Hematopoietic multipotent progenitor cell (in vitro differentiated cells): ENCODE measurements around the gene PCDHB13. TPM values are rescaled to one million over a fixed set of nuclear protein-coding genes. Genes with fewer than 3 reads are reported as not detected.
"Not testable (repeated sequence)": the region's sequence is repeated elsewhere in the genome, so short reads cannot be mapped to it uniquely, and the experiment has no call there.

ENCODE experiments used
- DNase-seq, 3 donors: peaks; one replicate each; pipeline ENCODE4 v3.0.0-alpha.2; 2011 to 2015; ENCODE audit warnings: low read depth in 2 of 3, low spot score in 2 of 3
- total RNA-seq: library from RNA; depleted of rRNA; stranded (reverse); fragments of >200 nt; gene quantifications from one replicate; pipeline ENCODE4 v1.2.3, GENCODE V29; 2012

Gene PCDHB13
- under 0.01 TPM for total RNA-seq

DNA sequence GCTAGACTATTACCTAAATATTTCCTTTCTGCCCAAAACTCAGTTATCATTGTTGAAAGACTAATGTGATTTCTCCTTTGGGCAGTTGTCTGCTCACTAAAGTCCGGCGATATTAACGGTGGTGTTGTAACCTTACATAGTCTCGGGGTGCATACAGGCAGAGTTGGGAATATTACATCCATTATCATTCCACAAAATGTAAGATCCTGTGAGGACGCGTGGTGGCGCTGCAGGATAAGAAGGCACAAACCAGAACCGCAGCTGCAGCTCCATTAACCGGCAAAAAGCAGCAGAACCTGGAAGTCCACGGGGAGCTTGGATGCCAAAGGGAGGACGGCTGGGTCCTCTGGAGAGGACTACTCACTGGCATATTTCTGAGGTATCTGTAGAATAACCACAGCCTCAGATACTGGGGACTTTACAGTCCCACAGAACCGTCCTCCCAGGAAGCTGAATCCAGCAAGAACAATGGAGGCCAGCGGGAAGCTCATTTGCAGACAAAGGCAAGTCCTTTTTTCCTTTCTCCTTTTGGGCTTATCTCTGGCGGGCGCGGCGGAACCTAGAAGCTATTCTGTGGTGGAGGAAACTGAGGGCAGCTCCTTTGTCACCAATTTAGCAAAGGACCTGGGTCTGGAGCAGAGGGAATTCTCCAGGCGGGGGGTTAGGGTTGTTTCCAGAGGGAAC lies at the start of gene PCDHB13:
Gene PCDHB13, plus strand, starts transcription at position 264 of the 684 bp plus-strand sequence. Its CDS starts 205 bp downstream, at position 469.
- DNase-seq, result peak in 1 of 3 donors; percentile 17

GRCh38 chr5:141172381-141173204 lies 41.1 kb upstream of the PCDHB13 start, which contains the start of gene PCDHB7:
Gene PCDHB7, plus strand, starts transcription at chr5:141172644. Its CDS starts 192 bp downstream, at chr5:141172836.
- DNase-seq, result peak in 1 of 3 donors; percentile 39

GRCh38 chr5:141174291-141175104 lies 39.2 kb upstream of the PCDHB13 start:
- not testable (repeated sequence) for DNase-seq

DNA sequence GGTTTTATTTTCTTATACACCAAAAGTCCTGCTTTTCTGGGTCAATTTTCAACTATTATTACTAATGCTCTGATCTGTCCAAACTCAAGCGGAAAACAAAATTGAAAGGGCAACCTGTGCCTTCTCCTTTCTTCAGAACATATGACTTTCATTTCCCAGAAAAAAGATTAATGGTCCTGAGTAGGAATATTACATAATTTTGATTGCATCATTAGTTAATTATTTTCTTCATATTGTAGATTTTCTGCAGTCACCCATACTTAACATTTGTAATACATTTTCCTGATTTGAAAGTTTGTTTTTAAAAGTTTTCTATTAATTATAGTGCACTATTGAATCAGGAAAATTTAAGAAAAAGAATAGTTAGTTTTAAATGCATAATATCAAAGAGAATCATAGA lies 37.8 kb upstream of the PCDHB13 start:
- no peak for DNase-seq

DNA sequence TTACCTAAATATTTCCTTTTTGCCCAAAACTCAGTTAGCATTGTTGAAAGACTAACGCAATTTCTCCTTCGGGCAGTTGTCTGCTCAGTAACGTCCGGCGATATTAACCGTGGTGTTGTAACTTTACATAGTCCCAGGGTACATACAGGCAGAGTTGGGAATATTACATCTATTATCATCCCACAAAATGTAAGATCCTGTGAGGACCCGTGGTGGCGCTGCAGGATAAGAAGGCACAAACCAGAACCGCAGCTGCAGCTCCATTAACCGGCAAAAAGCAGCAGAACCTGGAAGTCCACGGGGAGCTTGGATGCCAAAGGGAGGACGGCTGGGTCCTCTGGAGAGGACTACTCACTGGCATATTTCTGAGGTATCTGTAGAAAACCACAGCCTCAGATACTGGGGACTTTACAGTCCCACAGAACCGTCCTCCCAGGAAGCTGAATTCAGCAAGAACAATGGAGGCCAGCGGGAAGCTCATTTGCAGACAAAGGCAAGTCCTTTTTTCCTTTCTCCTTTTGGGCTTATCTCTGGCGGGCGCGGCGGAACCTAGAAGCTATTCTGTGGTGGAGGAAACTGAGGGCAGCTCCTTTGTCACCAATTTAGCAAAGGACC lies 36.0 kb upstream of the PCDHB13 start, which contains the start of gene PCDHB8:
Gene PCDHB8, plus strand, starts transcription at position 214 of the 615 bp plus-strand sequence. Its CDS starts 245 bp downstream, at position 459.
- DNase-seq, result not testable (repeated sequence)

GRCh38 chr5:141179371-141179770 lies 34.3 kb upstream of the PCDHB13 start:
- not testable (repeated sequence) for DNase-seq

GRCh38 chr5:141179876-141180275 lies 33.8 kb upstream of the PCDHB13 start:
- not testable (repeated sequence) for DNase-seq

- no peak for DNase-seq
Measured at GRCh38 chr5:141180313-141180712, 33.4 kb upstream of the PCDHB13 start.

DNA sequence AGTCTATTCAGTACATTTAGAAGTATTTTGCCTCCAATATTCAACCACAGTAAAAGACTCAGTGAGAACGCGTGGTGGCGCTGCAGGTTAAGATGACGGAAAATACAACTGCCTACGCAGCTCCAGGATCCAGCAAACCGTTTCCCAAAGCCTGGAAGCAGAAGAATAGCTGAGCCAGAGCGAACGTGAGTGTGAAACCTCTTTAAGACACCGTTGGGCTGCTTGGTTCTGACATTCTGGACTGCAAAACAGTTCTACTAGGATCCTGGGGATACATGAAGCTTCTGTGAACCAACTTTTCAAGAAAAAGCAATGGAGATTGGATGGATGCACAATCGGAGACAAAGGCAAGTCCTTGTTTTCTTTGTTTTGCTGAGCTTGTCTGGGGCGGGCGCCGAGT lies 31.5 kb upstream of the PCDHB13 start, which contains the start of gene PCDHB16:
Gene PCDHB16, plus strand, starts transcription at position 140 of the 400 bp plus-strand sequence. Its CDS starts 173 bp downstream, at position 313.
- no peak for DNase-seq

DNA sequence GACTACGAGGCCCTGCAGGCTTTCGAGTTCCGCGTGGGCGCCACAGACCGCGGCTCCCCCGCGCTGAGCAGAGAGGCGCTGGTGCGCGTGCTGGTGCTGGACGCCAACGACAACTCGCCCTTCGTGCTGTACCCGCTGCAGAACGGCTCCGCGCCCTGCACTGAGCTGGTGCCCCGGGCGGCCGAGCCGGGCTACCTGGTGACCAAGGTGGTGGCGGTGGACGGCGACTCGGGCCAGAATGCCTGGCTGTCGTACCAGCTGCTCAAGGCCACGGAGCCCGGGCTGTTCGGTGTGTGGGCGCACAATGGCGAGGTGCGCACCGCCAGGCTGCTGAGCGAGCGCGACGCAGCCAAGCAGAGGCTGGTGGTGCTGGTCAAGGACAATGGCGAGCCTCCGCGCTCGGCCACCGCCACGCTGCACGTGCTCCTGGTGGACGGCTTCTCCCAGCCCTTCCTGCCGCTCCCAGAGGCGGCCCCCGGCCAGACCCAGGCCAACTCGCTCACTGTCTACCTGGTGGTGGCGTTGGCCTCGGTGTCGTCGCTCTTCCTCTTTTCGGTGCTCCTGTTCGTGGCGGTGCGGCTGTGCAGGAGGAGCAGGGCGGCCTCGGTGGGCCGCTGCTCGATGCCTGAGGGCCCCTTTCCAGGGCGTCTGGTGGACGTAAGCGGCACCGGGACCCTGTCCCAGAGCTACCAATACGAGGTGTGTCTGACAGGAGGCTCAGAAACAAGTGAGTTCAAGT lies 29.4 kb upstream of the PCDHB13 start:
- not testable (repeated sequence) for DNase-seq

DNA sequence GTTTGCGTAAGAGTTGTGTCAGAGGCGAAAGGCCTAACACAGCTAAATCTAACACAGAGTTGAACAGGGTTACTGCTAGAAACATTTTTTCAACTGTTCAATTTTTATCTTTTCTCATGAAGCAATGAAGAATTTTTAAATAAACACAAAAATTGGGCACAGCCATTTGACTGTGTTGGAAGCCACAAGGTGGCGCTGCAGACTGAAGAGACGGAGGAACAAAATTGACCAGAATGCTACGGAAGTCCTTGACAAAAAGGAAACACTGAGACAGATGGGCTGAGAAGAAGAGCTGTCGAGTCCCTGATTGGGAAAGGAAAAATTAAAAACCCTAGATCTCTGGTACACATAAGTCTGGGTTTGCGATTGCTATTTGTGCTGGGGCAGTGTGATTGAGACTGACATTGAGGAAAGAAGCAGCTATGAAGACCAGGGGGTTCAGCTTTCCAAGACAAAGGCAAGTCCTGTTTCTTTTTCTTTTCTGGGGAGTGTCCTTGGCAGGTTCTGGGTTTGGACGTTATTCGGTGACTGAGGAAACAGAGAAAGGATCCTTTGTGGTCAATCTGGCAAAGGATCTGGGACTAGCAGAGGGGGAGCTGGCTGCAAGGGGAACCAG lies 26.7 kb upstream of the PCDHB13 start, which contains the start of gene PCDHB9:
Gene PCDHB9, plus strand, starts transcription at position 265 of the 616 bp plus-strand sequence. Its CDS starts 158 bp downstream, at position 423.
- peak in 1 of 3 donors; percentile 12 for DNase-seq

DNA sequence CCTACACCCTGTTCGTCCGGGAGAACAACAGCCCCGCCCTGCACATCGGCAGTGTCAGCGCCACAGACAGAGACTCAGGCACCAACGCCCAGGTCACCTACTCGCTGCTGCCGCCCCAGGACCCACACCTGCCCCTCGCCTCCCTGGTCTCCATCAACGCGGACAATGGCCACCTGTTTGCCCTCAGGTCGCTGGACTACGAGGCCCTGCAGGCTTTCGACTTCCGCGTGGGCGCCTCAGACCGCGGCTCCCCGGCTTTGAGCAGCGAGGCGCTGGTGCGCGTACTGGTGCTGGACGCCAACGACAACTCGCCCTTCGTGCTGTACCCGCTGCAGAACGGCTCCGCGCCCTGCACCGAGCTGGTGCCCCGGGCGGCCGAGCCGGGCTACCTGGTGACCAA lies 25.0 kb upstream of the PCDHB13 start:
- not testable (repeated sequence) for DNase-seq

- DNase-seq, result not testable (repeated sequence)
Measured at GRCh38 chr5:141189131-141189530, 24.6 kb upstream of the PCDHB13 start.

GRCh38 chr5:141192110-141192725 lies 21.5 kb upstream of the PCDHB13 start, which contains the start of gene PCDHB10:
Gene PCDHB10, plus strand, starts transcription at chr5:141192353. Its CDS starts 200 bp downstream, at chr5:141192553.
- DNase-seq, result peak in 1 of 3 donors; percentile 24

DNA sequence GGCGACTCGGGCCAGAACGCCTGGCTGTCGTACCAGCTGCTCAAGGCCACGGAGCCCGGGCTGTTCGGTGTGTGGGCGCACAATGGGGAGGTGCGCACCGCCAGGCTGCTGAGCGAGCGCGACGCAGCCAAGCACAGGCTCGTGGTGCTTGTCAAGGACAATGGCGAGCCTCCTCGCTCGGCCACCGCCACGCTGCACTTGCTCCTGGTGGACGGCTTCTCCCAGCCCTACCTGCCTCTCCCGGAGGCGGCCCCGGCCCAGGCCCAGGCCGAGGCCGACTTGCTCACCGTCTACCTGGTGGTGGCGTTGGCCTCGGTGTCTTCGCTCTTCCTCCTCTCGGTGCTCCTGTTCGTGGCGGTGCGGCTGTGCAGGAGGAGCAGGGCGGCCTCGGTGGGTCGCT lies 19.4 kb upstream of the PCDHB13 start:
- DNase-seq, result not testable (repeated sequence)

- no peak for DNase-seq
Measured at GRCh38 chr5:141196363-141196762, 17.4 kb upstream of the PCDHB13 start.

- DNase-seq, result peak in 1 of 3 donors; percentile 16
Measured at GRCh38 chr5:141199359-141200235, 14.1 kb upstream of the PCDHB13 start, which contains the start of gene PCDHB11. Gene PCDHB11, plus strand, starts transcription at chr5:141199627. Its CDS starts 148 bp downstream, at chr5:141199775.
